Effector memory CD4-positive, alpha-beta T cell (primary cell): ENCODE results near the gene TFDP2.

Experiments used
- DNase-seq, 3 donors: peaks; one replicate each; pipeline ENCODE4 v3.0.0-alpha.2; 2020
- H3K27ac ChIP-seq: 2 replicates; pipeline ENCODE4 v1.7.0; 2013; ENCODE audit warnings: mild to moderate bottlenecking, low read length, moderate library complexity; ENCODE audit not compliant: insufficient read depth, poor library complexity, severe bottlenecking
- H3K27me3 ChIP-seq: replicated peaks from 2 replicates; pipeline ENCODE4 v1.7.0; 2013; ENCODE audit warnings: mild to moderate bottlenecking, low read length; ENCODE audit not compliant: insufficient read depth, control insufficient read depth, poor library complexity, severe bottlenecking
- H3K36me3 ChIP-seq: 2 replicates; pipeline ENCODE4 v1.7.0; 2013; ENCODE audit warnings: mild to moderate bottlenecking, low read length, moderate library complexity; ENCODE audit not compliant: control insufficient read depth, insufficient read depth
- H3K4me1 ChIP-seq: 2 replicates; pipeline ENCODE4 v1.7.0; 2013; ENCODE audit warnings: low read length, mild to moderate bottlenecking; ENCODE audit not compliant: control insufficient read depth, insufficient read depth, poor library complexity, severe bottlenecking
- H3K4me3 ChIP-seq: 2 replicates; pipeline ENCODE4 v1.7.0; 2013; ENCODE audit warnings: low read length, low read depth, mild to moderate bottlenecking; ENCODE audit not compliant: insufficient read depth, poor library complexity, severe bottlenecking
- H3K9me3 ChIP-seq: 2 replicates; pipeline ENCODE4 v1.7.0; 2013; ENCODE audit warnings: mild to moderate bottlenecking, low read length, moderate library complexity; ENCODE audit not compliant: control insufficient read depth

TFDP2 gene

GRCh38 chr3:142047021-142047369 lies 102.3 kb downstream of the TFDP2 start:
- no peaks in the 10 kb centered on the region for H3K9me3 ChIP-seq
- DNase-seq, result no peak
- H3K27me3 ChIP-seq, result no peaks in the 10 kb centered on the region
- H3K4me1 ChIP-seq, result no peaks in the 10 kb centered on the region
- H3K36me3 ChIP-seq, result no peaks in the 10 kb centered on the region
- no peak overlapping the region for H3K4me3 ChIP-seq
- no peak overlapping the region for H3K27ac ChIP-seq

DNA sequence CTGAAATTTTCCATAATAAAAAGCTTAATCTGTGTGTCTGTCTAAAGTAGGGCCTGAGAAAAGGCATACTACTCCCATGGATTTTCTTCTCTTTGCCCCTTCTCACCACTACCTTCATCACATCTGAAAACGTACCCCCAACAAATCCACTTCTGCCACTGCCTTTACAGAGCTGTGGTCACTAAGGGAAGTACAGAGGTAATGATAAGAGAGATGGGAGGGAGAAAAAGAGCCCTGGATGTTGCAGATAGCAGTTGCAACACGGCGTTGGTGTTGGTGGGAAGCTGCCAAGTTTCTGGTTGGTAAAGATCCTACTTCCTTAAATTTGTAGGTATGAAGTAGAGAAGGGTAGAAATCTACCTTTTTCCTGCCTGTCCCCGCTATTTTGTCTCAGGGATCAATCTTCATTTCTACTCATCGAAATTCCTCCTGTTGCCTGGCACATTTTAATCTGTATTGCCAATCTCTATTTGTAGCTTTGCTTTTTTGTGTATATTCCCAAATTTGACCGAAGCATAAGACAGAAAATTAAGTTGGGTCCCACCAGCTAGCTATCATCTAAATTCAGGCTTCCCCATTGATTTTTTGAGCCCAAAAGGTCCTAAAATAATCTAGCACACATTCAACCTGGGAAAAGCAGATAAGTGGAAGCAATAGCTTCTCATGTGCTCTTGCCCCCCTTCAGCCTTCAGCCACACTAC lies 102.9 kb downstream of the TFDP2 start:
- no peaks in the 10 kb centered on the region for H3K27me3 ChIP-seq
- no peaks in the 10 kb centered on the region for H3K9me3 ChIP-seq
- H3K27ac ChIP-seq, result no peak overlapping the region
- no peak for DNase-seq
- no peaks in the 10 kb centered on the region for H3K36me3 ChIP-seq
- H3K4me3 ChIP-seq, result no peak overlapping the region
- H3K4me1 ChIP-seq, result no peaks in the 10 kb centered on the region

DNA sequence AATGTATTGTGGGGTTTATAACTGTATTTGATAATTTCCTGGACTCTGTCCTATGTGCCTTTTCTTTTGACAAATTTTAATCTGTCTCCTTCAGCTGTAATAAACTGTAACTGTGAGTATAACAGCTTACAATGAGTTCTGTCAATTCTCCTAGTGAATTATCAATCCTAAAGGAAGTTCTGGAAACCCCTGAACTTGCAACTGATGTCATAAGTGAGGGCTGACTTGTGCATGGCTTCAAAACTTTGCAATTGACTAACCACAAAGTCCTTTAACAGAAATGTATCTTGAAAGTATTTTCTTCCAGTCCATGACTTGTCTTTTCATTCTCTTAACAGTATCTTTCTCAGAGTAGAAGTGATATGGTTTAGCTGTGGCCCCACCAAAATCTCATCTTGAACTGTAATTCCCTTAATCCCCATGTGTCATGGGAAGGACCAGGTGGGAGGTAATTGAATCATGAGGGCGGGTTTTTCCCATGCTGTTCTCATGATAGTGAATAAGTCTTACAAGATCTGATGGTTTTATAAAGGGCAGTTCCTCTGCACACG lies 108.3 kb downstream of the TFDP2 start:
- no peak for DNase-seq
- Histone ChIP-seq H3K27ac (no peak overlapping the region), H3K9me3 (no peaks in the 10 kb centered on the region), H3K36me3 (no peaks in the 10 kb centered on the region), H3K4me1 (no peaks in the 10 kb centered on the region), H3K27me3 (no peaks in the 10 kb centered on the region), H3K4me3 (no peak overlapping the region)

GRCh38 chr3:142035308-142035922 lies 113.9 kb downstream of the TFDP2 start:
- H3K36me3 ChIP-seq, result no peaks in the 10 kb centered on the region
- H3K4me1 ChIP-seq, result no peaks in the 10 kb centered on the region
- no peak overlapping the region for H3K27ac ChIP-seq
- no peak overlapping the region for H3K4me3 ChIP-seq
- no peak for DNase-seq
- H3K9me3 ChIP-seq, result no peaks in the 10 kb centered on the region
- H3K27me3 ChIP-seq, result no peaks in the 10 kb centered on the region

DNA sequence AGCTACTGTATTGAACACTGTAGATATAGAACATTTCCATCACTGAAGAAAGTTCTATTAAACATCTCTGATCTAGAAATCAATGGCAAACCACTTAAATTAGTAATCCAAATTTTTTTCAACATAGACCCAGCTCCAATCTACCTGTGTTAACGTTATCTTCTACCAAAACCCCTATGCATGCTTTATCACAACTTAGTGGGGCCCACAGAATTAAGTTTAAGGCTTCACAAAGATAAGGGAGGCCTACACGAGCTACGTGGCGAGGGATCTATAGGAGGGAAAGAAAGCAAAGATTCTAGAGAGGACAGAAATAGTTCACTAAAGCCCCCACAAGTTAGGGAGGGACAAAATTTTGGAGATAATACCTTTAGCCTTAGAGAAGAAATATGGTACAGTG lies 116.1 kb downstream of the TFDP2 start:
- H3K36me3 ChIP-seq, result no peaks in the 10 kb centered on the region
- no peak overlapping the region for H3K4me3 ChIP-seq
- DNase-seq, result no peak
- no peaks in the 10 kb centered on the region for H3K27me3 ChIP-seq
- H3K9me3 ChIP-seq, result no peaks in the 10 kb centered on the region
- H3K4me1 ChIP-seq, result no peaks in the 10 kb centered on the region
- H3K27ac ChIP-seq, result no peak overlapping the region

GRCh38 chr3:142031575-142031974 lies 117.8 kb downstream of the TFDP2 start:
- Histone ChIP-seq H3K4me3 (no peak overlapping the region), H3K4me1 (no peaks in the 10 kb centered on the region), H3K27me3 (no peaks in the 10 kb centered on the region), H3K36me3 (no peaks in the 10 kb centered on the region), H3K27ac (no peak overlapping the region), H3K9me3 (no peaks in the 10 kb centered on the region)
- DNase-seq, result no peak

- no peak for DNase-seq
- Histone ChIP-seq H3K36me3 (no peaks in the 10 kb centered on the region), H3K4me1 (no peaks in the 10 kb centered on the region), H3K27ac (no peak overlapping the region), H3K4me3 (no peak overlapping the region), H3K9me3 (no peaks in the 10 kb centered on the region), H3K27me3 (no peaks in the 10 kb centered on the region)
Observed at GRCh38 chr3:142029791-142030190, 119.6 kb downstream of the TFDP2 start.

DNA sequence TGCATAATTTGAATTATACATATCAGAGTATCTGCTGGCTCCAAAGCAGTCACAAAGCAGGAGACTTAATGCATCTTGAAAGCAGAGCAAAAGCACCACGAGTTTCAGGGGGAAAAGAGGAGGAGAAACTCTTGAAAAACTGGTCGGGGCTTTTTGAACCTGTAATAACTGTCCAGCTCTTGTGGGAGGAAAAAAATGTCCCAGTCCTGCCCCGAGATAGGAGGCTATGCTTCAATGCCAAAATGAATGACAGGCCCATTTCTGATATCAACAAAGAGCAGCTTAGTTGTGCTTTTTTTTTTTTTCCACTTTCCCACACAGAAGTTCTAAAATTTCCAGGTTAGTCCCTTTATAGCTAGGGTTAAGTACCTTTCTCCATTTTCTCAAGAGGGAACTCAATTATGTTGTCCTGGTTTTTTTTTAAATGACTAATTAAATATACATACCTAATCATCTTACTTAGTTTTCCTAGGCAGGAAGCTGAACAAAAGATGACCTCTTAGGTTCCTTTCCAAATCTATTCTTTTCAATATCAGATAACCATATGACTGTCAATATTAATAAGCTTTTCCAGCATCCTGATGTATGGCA lies 120.2 kb downstream of the TFDP2 start:
- no peaks in the 10 kb centered on the region for H3K9me3 ChIP-seq
- no peak for DNase-seq
- H3K4me1 ChIP-seq, result no peaks in the 10 kb centered on the region
- H3K27me3 ChIP-seq, result no peaks in the 10 kb centered on the region
- no peaks in the 10 kb centered on the region for H3K36me3 ChIP-seq
- no peak overlapping the region for H3K4me3 ChIP-seq
- H3K27ac ChIP-seq, result no peak overlapping the region

DNA sequence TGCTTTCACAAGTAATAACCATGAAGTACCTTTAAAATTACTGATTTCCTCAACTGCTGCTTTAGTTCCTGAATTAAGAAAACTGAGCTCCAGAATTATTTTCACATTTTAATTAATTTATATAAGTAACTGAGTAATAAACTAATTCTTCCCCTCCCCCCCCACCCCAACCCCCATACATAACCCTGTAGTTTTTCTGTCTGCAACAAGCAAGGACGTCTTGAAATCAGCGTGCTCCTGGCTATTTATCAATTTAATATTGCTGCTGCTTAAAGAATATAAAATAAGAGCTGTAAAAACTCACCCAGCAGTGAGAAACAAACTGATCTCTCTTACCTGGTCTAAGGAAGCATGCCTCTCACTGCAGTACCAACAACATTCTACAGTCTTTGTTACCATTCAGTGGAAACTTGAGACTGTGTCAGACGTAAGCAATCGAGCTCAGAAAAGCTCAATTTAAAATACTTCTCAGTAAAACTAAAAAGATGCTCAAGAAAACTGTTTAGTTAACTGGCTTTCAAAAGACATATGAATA lies 121.0 kb downstream of the TFDP2 start:
- no peaks in the 10 kb centered on the region for H3K4me1 ChIP-seq
- no peaks in the 10 kb centered on the region for H3K9me3 ChIP-seq
- H3K27me3 ChIP-seq, result no peaks in the 10 kb centered on the region
- no peaks in the 10 kb centered on the region for H3K36me3 ChIP-seq
- peak overlapping the region; percentile 19 for H3K4me3 ChIP-seq
- no peak overlapping the region for H3K27ac ChIP-seq
- DNase-seq, result no peak

GRCh38 chr3:142027735-142028134 lies 121.6 kb downstream of the TFDP2 start:
- H3K4me1 ChIP-seq, result no peaks in the 10 kb centered on the region
- H3K36me3 ChIP-seq, result no peaks in the 10 kb centered on the region
- no peak for DNase-seq
- H3K27ac ChIP-seq, result no peak overlapping the region
- no peaks in the 10 kb centered on the region for H3K9me3 ChIP-seq
- H3K4me3 ChIP-seq, result no peak overlapping the region
- H3K27me3 ChIP-seq, result no peaks in the 10 kb centered on the region
